Vagina (tissue), 2 donors: Measurements from ENCODE around the gene ARHGAP23. TPM values are rescaled to one million over a fixed set of nuclear protein-coding genes. Genes with fewer than 3 reads are reported as not detected.

ENCODE experiments used
- DNase-seq, 2 donors: peaks; one replicate each; pipeline ENCODE4 v3.0.0-alpha.2; 2017; ENCODE audit errors: extremely low spot score in 2 of 2
- H3K27ac ChIP-seq: fragments of 200-600 bp; sonication (generic); one replicate; pipeline ENCODE4 v1.5.1; 2019
- H3K27me3 ChIP-seq: fragments of 200-600 bp; sonication (generic); one replicate; pipeline ENCODE4 v1.5.1; 2019
- H3K36me3 ChIP-seq, 2 donors: fragments of 200-600 bp; sonication (generic); one replicate each; pipeline ENCODE4 v1.5.1; 2017 to 2019
- H3K4me1 ChIP-seq: fragments of 200-600 bp; sonication (generic); one replicate; pipeline ENCODE4 v1.5.1; 2019
- H3K4me3 ChIP-seq, 2 donors: fragments of 200-600 bp; sonication (generic); 1 replicate in 1 of 2; 2 replicates in 1 of 2; pipeline ENCODE4 v1.5.1; 2016 to 2019
- H3K9me3 ChIP-seq: fragments of 200-600 bp; sonication (generic); one replicate; pipeline ENCODE4 v1.5.1; 2019
- POLR2A ChIP-seq, 2 donors: fragments of 450-650 bp; IDR thresholded peaks; one replicate each; pipeline ENCODE4 v1.6.1; 2017; ENCODE audit warnings: antibody characterized with exemption in 2 of 2, mild to moderate bottlenecking in 2 of 2, moderate library complexity in 2 of 2
- POLR2AphosphoS5 ChIP-seq, 2 donors: sonication (generic); formaldehyde crosslinking; IDR thresholded peaks; one replicate each; pipeline ENCODE4 v1.9.0; 2017; ENCODE audit warnings: antibody characterized with exemption in 2 of 2, mild to moderate bottlenecking in 2 of 2, low read depth in 1 of 2; ENCODE audit not compliant: insufficient read depth in 1 of 2
- intact Hi-C: fragments of 100-400 bp; cut with DNase I; formaldehyde crosslinking; loops from one replicate; pipeline ENCODE4 v1.15.1; 2023
- total RNA-seq: library from RNA; depleted of rRNA; stranded (reverse); fragments of >200 nt; gene quantifications from one replicate; pipeline ENCODE4 v1.2.3, GENCODE V29; 2016
- TF ChIP-seq, protein P1 (sequence below), 3 experiments: fragments of 450-650 bp in 2 of 3; fragments of 200-600 bp in 1 of 3; sonication (generic) in 1 of 3; IDR thresholded peaks; one replicate each; pipeline ENCODE4 v1.5.1; 2017 to 2019; ENCODE audit warnings: antibody characterized with exemption in 3 of 3, mild to moderate bottlenecking in 2 of 3, moderate library complexity in 2 of 3

ARHGAP23 gene
- total RNA-seq, 1 donor from 2014 or later, result 70.2 TPM

DNA sequence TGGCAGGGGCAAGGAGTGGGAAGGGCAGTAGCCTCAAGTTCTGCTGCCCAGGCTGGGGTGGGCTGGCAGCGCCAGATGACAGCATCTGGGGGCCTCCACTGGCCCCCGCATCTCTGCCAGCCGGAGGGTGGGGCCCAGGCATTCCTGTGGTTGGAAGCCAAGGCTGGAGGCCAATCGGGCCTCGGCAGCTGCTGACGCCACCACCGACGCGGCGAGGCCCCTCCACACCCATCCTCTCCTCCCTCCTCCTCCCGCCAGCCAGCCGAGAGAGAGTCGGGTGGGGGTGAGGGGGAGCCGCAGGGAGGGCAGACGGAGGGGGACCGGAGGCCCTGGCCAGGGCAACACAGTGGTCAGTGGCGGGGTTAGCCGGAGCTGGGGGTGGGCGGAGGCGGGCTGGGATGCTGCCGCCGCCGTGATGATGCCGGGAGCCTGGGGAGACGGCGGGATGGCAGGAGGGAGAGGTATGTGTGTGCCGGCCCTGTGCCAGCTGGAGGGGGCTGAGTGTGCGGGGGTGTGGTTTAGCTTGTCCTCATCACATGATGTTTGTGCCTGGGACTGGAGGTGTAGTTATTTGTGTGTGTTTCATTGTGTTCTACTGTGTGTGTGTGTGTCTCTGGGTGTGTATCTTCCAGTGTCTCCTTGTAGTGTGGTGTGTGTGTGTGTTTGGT lies 36.6 kb downstream of the ARHGAP23 start:
- Histone ChIP-seq H3K4me1 (peaks cover 73% of the 10 kb centered on the region), H3K36me3 (peaks cover 0 to 25% of the 10 kb centered on the region in 2 donors), H3K4me3 (peak overlapping the region; percentile 53 to 73), H3K27me3 (no peaks in the 10 kb centered on the region), H3K9me3 (no peaks in the 10 kb centered on the region), H3K27ac (peak overlapping the region; percentile 97)
- intact Hi-C loops, result no loop called here
- TF ChIP-seq POLR2AphosphoS5 (IDR thresholded peaks at IDR 0.05; ENCODE audit: insufficient read depth in 1 of 2, low read depth in 1 of 2) (peak; percentile 74 to 88), POLR2A (IDR thresholded peaks at IDR 0.05) (peak in 1 of 2 donors; percentile 5)
- TF ChIP-seq, protein P1, sequence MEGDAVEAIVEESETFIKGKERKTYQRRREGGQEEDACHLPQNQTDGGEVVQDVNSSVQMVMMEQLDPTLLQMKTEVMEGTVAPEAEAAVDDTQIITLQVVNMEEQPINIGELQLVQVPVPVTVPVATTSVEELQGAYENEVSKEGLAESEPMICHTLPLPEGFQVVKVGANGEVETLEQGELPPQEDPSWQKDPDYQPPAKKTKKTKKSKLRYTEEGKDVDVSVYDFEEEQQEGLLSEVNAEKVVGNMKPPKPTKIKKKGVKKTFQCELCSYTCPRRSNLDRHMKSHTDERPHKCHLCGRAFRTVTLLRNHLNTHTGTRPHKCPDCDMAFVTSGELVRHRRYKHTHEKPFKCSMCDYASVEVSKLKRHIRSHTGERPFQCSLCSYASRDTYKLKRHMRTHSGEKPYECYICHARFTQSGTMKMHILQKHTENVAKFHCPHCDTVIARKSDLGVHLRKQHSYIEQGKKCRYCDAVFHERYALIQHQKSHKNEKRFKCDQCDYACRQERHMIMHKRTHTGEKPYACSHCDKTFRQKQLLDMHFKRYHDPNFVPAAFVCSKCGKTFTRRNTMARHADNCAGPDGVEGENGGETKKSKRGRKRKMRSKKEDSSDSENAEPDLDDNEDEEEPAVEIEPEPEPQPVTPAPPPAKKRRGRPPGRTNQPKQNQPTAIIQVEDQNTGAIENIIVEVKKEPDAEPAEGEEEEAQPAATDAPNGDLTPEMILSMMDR (IDR thresholded peaks at IDR 0.05), result no peak
- peak in 1 of 2 donors; percentile 96 for DNase-seq

DNA sequence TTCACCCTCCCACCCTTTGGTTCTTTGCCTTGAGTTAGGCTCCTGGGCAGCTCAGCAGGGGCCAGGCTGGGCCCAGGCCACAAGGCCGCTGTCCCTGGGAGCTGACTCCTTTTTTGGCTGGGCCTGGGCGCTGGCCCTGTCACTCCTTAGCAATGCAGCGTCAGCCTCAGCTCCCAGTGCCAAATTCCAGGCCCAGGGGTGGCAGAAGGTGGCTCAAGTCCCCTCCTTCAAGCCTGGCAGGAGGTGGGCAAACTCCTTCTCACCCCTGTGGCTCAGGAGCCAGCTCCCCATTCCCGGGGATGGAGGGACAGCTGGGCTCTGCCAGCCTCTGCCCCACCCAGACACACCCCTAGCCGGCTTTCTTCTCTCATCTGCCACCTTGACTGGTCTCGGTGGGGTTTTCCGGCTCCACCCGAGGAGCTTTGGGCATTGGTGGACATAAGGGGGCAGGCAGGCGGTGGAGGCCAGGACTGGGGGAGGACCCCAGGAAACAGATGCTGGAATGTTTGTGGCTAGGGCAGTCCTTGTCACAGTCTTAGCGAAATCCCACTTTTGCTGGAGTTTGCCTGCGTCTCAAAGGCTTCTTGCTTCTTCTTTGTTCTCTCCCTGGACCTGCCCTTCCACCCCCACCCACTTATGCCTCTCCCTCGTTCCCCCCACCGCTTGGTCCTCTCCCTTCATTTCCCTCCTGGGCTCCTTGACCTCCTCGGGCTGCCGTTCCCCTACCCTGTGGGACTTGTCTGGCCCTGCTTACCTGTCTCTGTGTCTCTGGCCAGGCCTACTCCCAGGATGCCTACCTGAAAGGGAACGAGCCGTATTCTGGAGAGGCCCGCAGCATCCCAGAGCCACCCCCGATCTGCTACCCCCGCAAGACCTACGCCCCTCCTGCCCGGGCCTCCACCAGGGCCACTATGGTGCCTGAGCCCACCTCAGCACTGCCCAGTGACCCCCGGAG lies 37.4 kb downstream of the ARHGAP23 start:
- H3K4me1 ChIP-seq, result peaks cover 80% of the 10 kb centered on the region
- no peaks in the 10 kb centered on the region for H3K27me3 ChIP-seq
- intact Hi-C loops, result no loop called here
- DNase-seq, result no peak
- H3K36me3 ChIP-seq, result peaks cover 0 to 31% of the 10 kb centered on the region in 2 donors
- H3K4me3 ChIP-seq, result peak overlapping the region; percentile 53 to 73
- TF ChIP-seq POLR2AphosphoS5 (IDR thresholded peaks at IDR 0.05; ENCODE audit: insufficient read depth in 1 of 2, low read depth in 1 of 2) (no peak), POLR2A (IDR thresholded peaks at IDR 0.05) (no peak)
- TF ChIP-seq, protein P1 (IDR thresholded peaks at IDR 0.05), result no peak
- no peaks in the 10 kb centered on the region for H3K9me3 ChIP-seq
- peak overlapping the region; percentile 97 for H3K27ac ChIP-seq

DNA sequence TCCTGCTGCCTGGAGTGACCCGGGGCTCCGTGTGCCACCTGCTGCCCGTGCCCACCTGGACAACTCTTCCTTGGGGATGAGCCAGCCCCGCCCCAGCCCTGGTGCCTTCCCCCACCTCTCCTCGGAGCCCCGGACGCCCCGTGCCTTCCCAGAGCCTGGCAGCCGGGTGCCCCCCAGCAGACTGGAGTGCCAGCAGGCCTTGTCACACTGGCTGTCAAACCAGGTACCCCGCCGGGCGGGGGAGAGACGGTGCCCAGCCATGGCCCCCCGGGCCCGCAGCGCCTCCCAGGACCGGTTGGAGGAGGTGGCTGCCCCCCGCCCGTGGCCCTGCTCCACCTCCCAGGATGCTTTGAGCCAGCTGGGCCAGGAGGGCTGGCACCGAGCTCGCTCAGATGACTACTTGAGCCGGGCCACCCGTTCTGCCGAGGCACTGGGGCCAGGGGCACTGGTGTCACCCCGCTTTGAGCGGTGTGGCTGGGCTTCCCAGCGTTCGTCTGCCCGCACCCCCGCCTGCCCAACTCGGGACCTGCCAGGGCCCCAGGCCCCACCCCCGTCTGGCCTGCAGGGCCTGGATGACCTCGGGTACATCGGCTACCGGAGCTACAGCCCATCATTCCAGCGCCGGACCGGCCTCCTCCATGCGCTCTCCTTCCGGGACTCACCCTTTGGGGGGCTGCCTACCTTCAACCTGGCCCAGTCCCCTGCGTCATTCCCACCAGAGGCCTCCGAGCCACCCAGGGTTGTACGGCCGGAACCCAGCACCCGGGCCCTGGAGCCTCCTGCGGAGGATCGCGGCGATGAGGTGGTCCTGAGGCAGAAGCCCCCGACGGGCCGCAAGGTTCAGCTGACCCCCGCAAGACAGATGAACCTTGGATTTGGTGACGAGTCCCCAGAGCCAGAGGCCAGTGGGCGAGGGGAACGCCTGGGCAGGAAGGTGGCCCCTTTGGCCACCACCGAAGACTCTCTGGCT lies 38.4 kb downstream of the ARHGAP23 start:
- Histone ChIP-seq H3K4me1 (peaks cover 80% of the 10 kb centered on the region), H3K9me3 (no peaks in the 10 kb centered on the region), H3K4me3 (peak overlapping the region; percentile 53 to 73), H3K27me3 (no peaks in the 10 kb centered on the region), H3K27ac (peak overlapping the region; percentile 97), H3K36me3 (peaks cover 0 to 29% of the 10 kb centered on the region in 2 donors)
- intact Hi-C loops, result no loop called here
- no peak for DNase-seq
- TF ChIP-seq POLR2AphosphoS5 (IDR thresholded peaks at IDR 0.05; ENCODE audit: insufficient read depth in 1 of 2, low read depth in 1 of 2) (no peak), POLR2A (IDR thresholded peaks at IDR 0.05) (no peak)
- TF ChIP-seq, protein P1 (IDR thresholded peaks at IDR 0.05), result no peak

GRCh38 chr17:38467491-38467890 lies 39.2 kb downstream of the ARHGAP23 start:
- Histone ChIP-seq H3K27me3 (no peaks in the 10 kb centered on the region), H3K4me3 (peak overlapping the region in 1 of 2 donors; percentile 73), H3K9me3 (no peaks in the 10 kb centered on the region), H3K27ac (no peak overlapping the region), H3K4me1 (peaks cover 80% of the 10 kb centered on the region), H3K36me3 (peaks cover 0 to 37% of the 10 kb centered on the region in 2 donors)
- DNase-seq, result no peak
- TF ChIP-seq POLR2A (IDR thresholded peaks at IDR 0.05) (no peak), POLR2AphosphoS5 (IDR thresholded peaks at IDR 0.05; ENCODE audit: insufficient read depth in 1 of 2, low read depth in 1 of 2) (no peak)
- TF ChIP-seq, protein P1 (IDR thresholded peaks at IDR 0.05), result no peak
- intact Hi-C loops, result no loop called here
